NOMO-1 (cell line): ENCODE results near the gene ASB15.

ENCODE experiments used
- DNase-seq, 2 experiments: peaks; one replicate each; lab custom pipeline; 2025; ENCODE audit not compliant: unreplicated experiment in 2 of 2; lab: John Stamatoyannopoulos, UW

The ASB15 gene

DNA sequence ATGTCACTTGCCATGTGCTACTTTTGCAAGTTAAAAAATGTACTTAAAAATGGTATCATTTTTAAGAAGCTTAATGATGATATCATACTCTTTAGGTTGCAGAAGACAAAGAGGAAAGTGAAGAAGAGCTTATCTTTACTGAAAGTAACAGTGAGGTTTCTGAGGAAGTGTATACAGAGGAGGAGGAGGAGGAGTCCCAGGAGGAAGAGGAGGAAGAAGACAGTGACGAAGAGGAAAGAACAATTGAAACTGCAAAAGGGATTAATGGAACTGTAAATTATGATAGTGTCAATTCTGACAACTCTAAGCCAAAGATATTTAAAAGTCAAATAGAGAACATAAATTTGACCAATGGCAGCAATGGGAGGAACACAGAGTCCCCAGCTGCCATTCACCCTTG lies 60.1 kb downstream of the ASB15 start:
- no peak for DNase-seq

DNA sequence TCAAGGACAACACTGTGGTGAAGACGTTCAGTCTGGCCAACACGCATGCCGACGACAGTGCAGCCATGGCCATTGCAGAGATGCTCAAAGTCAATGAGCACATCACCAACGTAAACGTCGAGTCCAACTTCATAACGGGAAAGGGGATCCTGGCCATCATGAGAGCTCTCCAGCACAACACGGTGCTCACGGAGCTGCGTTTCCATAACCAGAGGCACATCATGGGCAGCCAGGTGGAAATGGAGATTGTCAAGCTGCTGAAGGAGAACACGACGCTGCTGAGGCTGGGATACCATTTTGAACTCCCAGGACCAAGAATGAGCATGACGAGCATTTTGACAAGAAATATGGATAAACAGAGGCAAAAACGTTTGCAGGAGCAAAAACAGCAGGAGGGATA lies 60.7 kb downstream of the ASB15 start:
- no peak for DNase-seq

GRCh38 chr7:123662755-123663154 lies 61.1 kb downstream of the ASB15 start:
- DNase-seq, result no peak

GRCh38 chr7:123663200-123663599 lies 61.6 kb downstream of the ASB15 start:
- DNase-seq, result no peak

- no peak for DNase-seq
Measured at GRCh38 chr7:123665157-123665556, 63.5 kb downstream of the ASB15 start.

DNA sequence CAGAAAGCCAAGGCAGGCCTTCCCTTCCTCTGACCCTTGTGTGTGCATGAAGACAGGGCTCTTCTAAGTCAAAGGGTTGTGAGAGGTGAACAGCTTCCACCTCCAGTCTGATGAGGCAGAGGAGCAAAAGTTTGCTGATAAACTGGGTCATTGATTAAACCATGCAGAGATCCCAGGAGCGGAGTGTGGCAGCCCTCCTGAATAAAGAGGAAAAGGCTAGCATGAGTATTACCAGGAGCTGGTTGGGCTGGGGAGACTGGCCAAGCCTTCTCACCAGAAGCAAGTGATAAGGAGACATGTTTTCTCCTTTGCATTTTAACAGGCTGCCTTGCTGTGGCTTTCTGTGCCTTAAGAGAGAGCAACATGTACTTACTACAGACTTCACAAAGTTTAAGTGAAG lies 64.3 kb downstream of the ASB15 start:
- no peak for DNase-seq

DNA sequence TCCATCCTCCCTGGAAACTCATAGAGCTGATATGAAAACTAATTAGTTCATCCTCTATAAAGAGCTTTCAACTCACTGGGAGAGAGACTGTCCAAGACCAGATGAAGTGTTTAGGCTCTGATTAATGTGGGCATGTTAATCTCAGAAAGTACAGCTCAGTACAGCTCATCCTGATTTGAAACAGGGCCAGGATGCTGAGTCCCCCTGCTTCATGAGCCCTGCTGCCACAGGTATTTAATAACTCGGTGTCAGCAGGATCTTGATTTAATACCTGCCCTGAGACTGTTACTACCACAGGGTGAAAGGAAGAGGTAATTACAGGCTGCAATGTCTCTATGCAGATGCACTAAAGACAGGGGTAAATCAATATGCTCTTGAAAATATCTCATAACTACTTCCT lies 64.9 kb downstream of the ASB15 start:
- no peak for DNase-seq

- no peak for DNase-seq
Measured at GRCh38 chr7:123669485-123669884, 67.9 kb downstream of the ASB15 start.

DNA sequence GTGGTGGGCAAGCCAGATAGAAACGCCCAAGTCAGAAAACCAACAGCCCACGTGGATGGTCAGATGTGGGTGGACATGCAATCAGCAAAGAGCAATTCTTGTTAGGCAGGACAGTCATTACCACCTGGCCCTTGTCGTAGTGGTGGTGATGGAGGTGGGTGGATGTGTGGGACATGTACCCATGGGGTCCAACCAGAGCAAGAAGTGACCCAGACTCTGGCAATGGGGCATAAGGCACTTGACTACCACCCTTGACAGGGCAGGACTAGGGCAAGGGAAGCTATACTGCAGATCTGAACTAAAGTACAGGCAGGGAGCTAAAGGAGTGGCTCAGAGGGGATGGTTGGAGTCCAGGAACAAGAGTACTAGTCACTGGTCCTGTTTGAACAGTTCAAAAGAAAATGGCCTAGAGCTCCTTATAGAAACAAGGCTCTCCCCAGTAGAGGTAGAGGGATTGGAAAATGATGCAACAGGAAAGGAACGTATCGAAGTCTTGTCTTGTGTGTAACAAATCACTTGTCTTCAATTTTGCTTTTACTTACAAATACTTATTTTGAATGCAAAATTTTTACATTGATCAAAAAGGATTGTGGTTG lies 71.6 kb downstream of the ASB15 start:
- DNase-seq, result no peak

DNA sequence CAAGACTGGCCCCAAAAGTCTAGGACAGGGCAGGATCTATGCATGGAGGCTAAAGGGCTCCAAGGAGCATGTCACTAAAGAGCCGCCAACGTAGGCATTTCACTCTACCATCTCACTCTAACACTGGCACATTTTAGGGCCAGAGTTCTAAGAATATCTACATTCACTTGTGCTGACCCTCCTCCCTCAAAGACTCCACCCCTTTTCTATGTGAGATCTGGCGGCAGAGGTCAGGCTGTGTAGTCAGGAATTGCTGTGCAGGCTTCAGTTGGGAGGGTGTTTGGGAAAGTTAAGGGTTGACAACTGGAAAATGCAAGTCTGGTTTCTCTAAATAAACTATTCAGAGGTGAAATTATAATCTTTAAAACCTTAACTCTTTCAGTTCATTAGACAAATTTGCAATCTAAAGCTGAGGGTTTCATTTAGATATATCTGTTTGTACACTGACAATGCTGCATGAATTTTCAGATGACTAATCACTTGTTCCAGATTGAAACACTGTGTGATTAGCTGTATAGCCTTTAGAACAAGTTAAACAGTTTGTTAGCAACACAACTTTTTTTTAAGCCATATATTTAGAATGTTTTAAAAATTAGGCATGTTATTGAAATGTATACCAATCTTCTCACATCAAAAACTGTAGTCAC lies 72.3 kb downstream of the ASB15 start:
- DNase-seq, result no peak

DNA sequence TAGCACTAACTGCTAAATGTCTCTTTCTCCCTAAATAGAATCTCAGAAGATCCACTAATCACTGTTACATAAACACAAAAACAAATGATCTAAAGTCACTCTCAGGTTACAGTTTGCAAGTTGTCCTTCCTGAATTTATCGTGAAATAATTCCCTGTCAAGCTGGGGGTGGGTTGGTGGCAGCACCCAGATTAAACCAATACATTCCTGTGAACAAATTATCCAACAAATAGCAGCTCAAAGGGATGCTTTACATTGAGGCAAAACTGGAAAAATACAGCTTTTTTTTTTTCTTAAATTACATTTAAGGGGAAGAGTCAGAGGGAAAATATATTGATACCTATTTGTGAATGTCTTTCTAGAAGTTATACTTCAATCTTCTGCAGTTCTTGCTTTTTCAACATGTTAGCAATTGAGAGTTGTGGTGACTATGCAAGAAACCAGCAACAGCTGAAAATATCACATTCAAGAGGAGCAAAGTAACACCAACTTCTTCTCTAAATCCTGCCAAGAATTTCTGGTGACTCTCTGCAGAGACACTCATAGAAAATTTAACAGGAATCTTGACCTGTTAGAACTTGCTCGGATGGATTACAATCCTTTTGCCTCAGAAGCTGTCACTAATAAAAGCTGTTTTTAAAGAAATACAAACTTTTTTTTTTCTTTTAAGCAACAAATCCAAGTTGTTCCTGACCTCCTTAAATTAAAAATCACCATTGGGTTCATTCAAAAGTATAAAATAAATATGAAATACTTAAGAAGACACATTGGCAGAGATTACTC lies 73.0 kb downstream of the ASB15 start:
- no peak for DNase-seq

GRCh38 chr7:123675181-123675473 lies 73.5 kb downstream of the ASB15 start:
- no peak for DNase-seq

DNA sequence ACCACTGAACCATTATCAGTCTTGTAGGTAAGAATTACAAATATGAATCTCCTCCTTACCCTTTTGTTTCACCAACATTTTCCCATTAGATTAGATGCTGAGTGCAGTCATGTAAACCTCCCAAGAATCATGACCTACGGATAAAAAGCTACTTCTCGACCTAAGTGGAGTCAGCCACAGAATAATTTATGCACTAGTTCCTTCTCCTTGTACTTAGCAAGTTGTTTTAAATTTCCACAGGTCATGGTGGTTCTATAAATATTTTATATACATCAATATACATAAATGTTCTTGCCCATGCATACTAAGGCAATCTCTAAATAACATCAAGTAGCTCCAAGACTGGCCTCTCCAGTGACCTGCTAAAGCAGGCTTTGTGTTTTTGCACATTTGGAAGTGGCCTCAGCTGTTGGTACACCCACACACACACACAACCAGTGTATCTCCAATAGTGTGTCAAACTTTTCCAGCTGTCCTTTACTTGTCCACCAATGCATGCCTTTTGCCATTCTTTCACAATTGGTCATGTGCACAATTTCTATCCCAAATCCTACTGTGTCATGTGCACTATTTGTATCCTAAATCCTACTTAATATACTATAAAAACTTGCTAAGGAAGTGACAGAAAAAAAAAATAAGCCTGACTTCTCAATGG lies 75.6 kb downstream of the ASB15 start:
- DNase-seq, result no peak

DNA sequence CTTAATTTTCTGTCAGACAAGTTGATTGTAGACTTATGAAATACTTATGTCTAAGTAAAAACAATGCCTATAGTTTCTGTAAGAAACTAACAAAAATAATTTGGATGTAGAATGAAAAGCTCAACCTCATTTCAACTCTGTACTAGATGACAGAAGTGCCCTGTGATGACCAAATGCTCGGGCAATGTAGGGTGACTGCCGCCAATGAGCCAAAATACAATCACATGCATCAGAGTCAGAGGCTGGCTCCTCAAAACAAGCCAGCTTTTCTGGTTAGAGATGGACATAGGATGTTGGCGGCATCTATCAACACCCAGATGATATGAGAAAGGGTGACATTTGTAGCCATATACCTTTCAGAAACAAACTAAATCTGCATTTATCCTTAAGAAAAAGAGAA lies 78.0 kb downstream of the ASB15 start:
- DNase-seq, result no peak

DNA sequence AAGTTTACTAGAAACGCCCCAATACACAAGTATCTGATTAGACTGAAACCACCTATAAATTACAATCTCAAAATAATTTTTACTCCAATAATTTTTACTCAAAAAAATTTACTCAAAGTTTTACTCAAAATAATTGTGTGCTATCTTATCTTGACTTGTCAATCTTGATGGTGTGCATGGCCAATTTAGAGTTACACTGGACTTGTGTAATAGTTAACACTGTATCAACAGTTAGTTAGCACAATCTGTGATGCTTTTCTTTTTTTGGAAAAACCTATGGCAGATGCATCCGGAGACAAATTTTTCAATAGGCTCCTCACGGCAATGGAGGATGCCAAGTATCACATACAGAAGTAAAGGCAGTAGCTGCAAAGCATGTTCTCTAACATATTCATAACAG lies 79.0 kb downstream of the ASB15 start:
- no peak for DNase-seq

- no peak for DNase-seq
Measured at GRCh38 chr7:123681561-123681960, 79.9 kb downstream of the ASB15 start.

DNA sequence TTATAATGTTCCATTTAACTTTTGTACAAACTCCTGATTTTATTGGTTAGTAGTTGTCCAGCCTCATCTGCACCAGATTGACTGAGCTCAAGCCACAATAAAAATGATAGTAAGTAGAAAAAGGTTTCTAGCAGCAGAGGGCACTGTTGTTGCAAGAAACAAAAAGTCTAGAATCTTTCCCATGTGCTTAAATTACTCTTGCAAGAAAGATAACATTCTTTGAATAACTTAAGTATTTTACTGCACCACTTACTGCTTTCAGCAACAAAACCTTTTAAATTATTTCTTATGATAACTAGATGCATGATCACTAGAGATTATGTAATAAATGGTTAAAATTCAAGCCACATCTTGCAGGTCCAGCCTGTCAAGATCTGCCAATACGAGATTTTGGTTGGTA lies 81.1 kb downstream of the ASB15 start:
- DNase-seq, result no peak

DNA sequence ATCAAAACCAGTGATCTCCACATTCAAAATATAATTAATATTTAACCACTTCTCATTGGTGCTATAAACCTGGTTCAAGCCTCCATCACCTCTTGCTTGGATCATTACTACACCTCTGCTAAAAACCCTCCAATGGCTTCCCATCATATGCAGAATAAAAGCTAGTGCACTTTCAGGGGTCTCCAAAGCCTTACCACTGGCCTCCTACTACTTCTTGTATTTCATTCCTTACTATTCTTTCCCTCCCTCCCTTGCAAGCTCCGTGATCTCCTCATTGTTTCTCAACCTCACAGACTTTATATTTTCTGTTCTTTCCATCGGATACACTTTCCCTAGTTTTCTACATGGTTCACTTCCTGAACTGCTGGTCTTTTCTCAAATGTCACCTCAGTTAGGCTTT lies 85.5 kb downstream of the ASB15 start:
- no peak for DNase-seq

DNA sequence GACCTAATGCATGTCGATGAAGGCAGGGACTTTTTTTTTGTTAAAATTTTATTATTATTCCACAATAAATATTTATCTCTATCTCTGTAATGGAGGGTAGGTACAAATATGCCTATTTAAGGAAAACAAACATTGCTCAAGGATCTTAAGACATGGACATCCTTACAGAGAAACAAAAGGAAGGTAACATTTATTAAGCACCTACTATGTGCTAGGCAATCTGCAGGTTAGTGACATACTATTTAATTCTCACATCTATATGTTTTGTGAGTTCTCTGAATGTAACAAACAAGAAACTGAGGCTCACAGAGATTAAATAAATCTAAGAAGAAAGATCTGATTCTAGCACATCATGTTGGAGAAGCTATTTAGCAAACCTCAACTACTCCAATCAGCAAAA lies 86.1 kb downstream of the ASB15 start:
- no peak for DNase-seq
